Stimulated activated CD8-positive, alpha-beta memory T cell treated with anti-CD3 and anti-CD28 coated beads, Interleukin-4, amount 100 ng/mL, for 4 hours (primary cell): Measurements from ENCODE around the gene MACROD2.

Experiments used
- DNase-seq, 2 donors: peaks; one replicate each; pipeline ENCODE4 v3.0.0-alpha.2; 2020; ENCODE audit warnings: low read depth in 2 of 2, low spot score in 1 of 2

Gene MACROD2

DNA sequence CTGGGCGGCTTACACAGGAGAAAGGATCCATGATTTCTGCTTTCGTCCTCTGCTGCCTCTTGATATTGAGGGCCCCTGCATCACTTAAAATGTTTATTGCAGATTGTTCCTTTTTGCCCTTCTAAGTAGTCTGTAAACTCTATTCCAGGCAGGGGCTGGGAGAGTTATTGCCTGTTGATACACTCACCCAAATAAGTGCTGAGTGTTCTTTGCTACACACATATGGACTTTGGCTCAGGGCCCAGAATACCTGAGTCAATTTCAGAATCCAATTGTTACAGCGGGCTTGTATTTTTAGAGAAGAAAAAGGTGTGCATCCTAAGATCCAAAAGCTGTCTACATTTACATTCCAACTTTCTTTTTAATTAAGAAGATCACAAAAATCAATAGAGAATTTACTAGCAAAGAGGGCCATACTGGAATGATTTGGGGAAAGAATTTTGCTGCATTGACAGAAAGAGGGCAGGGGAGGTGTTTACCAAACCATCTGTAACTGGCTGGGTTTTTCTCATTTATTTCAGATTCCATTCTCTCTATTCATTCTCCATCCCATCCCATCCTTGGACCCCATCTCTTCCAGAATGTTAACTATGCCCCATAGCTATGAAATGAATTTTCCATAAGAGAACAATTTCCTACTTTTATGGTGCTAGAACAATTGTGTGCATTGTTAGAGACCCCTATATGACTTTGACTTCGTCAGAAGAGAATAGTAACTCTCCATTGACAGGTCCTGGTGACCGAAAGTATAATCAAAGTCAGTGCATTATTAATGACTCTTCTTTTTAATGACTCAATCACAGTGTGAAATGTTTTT, 1302.0 kb downstream of the MACROD2 start:
- no peak for DNase-seq

DNA sequence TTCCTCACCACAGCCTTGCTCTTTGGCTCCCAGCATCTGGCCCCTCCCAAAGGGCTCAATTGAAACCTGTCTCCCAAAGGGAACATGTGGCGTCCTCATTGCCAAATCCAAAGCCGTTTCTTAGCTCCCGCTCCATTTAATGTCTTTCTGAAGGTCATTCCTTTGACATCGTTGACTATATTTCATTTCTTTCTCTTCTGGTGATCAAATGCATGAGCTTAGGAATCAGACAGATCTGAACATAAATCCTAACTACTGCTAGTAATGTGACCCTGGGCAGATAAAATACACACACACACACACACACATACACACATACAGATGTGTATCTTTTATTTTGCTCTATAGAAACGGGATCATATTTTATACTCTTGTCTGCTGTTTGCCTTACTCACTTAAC, 1306.8 kb downstream of the MACROD2 start:
- DNase-seq, result no peak

DNA sequence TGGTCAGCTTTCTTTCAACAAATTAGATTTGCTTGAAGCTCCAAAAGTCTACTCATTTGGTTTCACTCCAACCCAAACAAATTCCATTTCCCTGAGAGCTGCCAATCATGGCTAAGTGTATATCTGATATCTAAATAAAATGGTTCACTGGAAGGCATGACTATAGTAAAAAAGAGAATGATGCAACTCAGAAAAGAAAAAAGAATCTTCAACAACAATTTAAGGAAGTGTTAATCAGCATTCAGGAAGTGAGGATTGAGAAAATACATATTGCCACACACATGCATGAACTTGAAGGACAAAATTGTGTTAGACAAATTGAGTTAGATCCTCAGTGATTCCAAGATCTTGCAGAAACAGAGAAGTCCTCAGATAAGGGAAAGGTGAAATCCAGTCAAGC, 1315.0 kb downstream of the MACROD2 start:
- DNase-seq, result no peak

DNA sequence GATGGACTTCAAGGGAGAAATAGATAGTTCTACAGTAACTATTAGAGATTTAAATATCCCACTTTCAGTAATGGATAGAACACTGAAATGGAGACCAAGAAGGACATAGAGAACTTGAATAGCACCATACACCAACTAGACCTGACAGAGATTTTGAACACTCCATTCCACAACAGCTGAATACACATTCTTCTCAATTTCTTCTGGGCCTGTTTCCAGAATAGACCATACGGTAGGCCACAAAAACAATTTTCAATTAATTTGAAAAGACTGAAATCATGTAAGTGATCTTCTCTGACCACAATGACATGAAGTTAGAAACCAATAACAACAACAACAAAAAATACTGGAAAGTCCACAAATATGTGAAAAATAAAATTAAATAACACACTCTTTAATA, 1321.2 kb downstream of the MACROD2 start:
- no peak for DNase-seq

DNA sequence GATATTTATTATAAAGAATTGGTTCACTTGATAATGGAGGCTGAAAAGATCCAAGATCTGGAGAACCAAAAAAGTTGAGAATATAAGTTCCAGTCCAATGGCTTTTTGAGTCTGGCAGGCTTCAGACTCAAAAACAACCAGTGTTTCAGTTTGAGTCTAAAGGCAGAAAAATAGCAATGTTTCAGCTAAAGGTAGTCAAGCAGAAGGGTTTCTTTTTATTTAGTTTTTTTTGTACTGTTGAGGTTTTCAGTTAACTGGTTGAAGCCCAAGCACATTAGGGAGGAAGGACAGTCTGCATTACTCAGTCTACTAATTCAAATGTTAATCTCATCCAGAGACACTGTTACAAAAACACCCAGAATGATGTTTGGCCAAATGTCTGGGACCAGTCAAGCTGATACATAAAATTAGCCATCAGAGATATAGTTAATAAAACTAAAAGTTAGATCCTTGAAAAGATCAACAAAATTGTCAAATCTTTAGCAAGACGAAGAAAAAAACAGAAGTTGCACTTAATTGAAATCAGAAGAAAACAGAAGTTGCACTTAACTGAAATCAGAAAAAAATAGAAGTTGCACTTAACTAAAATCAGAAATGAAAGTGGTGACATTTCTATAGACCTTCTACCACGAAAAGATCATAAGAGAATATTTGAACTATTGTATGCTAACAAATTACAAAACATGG, 1322.4 kb downstream of the MACROD2 start:
- no peak for DNase-seq

DNA sequence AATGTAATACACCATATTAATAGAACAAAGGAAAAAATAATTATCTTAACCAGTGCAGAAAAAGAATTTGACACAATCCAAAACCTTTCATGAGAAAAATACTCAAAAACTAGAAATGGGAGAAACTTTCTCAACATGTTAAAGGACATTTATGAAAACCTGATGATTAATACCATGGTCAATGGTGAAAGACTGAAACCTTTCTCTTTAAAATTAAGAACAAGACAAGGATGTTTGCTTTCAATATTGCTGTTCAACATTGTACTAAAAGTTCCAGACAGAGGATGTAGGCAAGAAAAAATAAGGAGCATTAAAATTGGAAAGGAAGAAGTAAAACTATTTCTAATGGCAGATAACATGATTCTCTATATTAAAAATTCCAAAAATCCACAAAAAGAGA, 1323.4 kb downstream of the MACROD2 start:
- no peak for DNase-seq

DNA sequence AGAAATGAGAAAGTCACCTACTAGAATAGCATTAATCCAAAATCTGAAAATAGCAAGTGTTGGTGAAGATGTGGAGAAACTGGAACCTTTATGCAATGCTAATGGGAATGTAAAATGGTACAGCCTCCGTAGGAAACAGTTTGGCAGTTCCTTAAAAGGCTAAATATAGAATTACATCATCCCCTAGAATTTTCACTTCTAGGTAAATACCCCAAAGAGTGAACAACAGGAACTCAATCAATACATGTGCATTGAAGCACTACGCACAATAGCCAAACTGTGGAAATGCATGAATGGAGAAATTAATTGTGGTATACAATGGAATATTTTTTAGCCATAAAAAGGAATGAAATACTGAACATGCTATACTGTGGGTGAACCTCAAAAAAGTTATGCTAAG, 1324.1 kb downstream of the MACROD2 start:
- no peak for DNase-seq

DNA sequence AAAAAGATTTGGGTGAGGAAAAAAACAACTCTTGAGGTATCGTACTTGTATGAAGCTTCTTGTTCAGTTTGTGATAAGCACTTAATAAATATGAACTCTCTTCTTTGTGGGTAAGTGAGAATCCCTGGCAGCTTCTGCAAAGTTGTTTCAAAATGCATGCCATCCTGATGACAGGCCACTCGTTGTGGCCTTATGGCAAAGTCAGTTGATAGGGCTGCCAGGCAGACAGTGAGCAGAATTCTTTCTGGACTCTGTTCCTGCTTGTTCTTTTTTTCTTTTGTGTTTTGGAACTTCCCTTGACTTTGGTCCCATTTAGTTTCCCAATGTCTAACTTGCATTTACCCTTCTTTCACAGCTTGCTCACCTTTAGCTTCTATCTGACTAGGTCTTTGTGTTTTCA, 1325.6 kb downstream of the MACROD2 start:
- DNase-seq, result no peak

DNA sequence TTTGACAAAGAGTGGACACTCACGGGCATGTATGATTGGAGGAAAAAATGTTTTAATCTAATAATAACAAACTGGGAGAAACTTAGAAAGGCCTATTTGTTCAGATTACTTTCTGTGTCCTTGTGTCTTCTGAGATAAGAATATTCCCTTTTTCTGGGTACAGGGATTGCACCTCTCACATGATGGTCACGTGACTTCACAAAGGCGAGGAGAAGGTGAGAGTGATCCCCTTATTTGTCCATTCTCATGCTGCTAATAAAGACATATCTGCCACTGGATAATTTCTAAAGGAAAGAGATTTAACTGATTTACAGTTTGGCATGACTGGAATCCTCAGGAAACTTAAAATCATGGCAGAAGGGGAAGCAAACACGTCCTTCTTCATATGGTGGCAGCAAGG, 1331.8 kb downstream of the MACROD2 start:
- DNase-seq, result no peak

DNA sequence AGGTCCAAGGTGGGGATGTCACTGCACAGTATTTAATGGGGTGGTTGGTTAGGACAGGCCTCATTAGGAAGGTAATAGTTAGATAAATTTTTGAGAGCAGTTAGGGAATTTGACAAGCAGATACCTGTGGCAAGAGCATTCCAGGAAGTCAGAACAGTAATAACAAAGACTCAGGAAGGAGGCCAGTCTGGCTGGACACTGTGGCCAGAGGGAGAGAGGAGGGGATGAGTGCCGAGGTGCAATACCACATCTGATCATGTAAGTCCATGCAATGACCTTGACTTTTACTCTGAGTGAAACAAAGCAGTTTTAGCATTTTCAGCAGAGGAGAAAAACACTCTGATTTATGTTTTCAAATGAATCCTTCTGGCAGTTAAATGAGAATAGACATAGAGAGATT, 1332.8 kb downstream of the MACROD2 start:
- DNase-seq, result no peak

DNA sequence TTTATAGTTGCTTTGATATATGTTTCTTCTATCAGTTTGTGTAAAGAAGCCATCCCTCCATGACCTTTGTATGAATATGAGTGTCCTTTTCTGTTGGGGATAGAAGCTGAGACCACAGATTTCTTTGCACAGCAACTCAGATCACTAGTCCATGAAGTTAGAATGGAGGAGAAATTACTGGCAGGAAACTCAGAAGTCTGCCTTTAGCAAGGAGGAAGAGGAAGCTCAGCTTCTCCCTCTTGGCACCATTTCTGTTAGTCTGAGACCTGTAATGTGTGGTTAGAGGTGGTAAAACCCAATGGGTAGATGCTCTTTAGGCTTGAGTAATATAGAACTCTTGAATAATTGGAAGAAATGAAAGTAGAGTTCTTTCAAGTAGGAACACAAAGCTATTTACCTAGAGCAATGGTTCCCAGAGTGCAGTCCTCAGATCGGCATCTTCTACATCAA, 1337.4 kb downstream of the MACROD2 start:
- no peak for DNase-seq

DNA sequence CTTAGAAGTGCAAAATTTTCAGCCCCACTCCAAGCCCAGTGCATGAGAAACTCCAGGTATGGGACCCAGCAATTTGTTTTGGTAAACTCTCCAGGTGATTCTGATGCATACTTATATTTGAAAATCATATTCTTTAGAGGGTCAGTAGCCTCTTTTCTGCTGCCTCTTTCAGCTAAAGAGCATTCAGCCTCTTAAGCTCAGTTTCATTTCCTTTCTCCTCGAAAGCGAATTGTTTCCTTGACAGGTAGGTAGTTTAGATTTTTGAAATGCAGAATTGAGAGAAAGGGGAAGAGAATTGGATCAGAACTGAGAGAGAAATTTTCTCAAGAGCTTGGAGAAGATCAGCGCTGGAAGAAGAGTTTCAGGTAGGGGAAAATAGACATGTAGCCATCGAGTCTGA, 1337.9 kb downstream of the MACROD2 start:
- DNase-seq, result no peak

DNA sequence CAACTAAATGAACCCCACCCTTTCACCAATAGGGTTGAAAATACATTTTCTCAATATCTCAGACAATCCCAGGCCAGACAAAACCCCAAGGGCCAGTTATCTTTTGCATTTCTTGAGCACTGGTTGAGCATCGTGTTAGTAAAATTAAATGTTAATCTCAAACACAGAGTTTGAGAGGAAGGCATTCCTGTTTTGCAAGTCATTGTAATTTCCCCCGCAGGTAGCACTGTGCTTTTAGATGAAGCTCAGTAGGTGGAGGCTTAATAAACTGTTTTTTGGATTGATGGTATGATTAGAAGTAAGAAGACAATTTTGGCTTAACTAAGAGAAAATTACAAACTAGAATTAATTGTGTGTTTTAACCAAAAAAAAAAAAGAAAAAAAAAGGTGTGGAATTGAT, 1340.7 kb downstream of the MACROD2 start:
- DNase-seq, result no peak

DNA sequence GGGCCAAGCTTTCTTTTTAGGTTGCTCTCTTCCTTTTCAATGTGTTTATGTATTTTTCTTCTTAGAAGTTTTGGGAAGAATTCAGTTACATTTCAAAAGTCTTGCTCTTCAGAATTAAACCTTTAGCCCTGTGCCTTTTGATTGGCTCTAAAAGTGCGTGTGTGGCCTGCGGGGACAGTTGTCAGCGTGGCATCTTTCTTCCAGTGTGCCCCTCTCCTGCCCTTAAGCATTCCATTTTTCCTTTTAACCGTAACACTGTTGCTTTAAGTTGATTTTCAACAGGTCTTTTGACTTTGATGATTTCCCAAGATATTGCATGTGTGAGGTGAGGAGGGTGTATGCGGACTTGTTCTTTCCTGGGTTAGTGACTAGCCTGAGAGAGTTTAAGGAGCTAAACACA, 1341.2 kb downstream of the MACROD2 start:
- no peak for DNase-seq

DNA sequence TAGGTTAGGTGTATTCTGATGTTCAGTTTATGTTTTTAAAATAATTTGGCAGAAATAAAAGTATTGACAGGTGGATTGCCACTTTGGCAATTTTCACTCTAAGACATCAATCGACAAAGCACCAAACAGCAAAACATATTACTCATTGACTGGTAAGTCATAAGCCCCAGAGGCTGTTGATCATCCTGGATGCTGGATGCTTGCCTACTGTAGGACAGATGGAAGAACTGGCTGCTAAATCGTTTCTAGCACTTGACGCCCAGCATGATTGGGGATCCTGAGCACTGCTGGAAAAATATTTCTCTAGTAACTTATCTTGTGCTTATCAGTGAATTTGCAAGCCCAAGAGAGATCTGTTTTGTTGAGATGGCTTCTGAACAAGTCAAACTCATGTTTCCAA, 1343.9 kb downstream of the MACROD2 start:
- no peak for DNase-seq

DNA sequence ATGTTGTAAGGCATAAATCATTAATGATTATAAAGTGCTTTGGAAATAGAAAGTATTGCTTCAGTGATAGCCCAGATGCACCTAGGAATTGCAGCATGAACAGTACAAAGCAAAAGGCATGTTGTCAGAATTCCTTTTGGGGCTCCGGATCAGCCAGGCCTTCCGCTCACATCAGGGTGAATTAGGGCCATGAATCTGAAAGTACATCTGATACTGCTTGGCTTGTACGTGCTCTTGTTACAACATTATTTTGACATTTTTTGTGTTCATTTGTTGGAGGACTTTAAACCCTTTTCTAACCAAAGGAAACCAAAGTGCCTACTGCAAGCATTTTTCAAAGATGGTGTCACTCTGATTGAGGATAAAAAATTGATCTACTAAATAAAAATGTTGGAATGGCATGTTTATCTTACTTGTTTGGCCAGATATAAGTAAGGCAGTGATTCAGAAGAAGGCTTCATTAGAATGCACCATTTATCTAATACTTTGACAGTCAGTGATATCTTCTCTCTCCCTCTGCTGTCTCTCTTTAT, 1347.7 kb downstream of the MACROD2 start:
- no peak for DNase-seq

DNA sequence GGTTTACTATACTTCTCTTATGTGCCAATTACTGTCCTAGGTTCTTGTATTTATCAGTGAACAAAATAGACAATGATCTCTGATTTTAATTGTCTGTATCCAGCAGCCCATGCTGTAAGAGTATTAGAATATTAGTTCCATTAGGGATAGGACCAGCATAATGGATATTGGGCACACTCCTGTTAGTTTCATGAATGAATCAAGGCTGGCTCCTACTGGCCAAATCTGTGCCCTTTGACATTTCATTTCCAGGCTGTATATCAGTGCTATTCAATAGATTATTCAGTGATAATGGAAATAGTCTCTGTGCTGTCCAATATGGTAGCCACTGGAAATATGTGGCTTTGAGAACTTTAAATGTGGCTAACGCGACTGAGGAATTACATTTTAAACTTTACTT, 1350.0 kb downstream of the MACROD2 start:
- no peak for DNase-seq

DNA sequence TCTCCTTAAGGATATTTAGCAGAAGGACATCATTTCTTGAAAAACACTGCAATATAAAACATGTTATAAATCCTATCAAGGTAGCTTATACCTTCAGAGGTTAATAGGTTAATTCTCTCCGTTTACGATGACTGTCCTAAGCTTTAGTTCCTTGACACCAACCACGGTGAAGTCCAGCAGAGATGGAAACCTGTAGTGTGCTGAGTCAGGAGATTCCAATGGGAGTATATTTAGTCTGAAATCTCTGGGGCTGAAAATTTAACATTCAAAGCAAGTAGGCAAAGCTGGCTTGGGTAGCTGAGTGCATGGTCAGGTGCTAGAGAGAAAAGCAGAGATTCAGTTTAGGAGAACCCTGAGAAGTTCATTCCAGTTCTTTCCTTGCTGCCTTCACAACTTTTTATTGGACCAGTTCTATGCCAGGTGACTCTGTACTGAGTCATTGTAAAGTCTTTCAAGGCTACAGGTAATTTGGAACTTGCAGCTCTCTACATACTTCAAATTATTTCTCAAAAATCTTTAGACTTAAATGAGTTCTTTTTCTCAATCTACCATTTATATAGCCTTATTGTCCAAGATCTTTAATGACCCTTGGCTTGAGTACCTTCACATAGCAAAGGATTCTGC, 1351.5 kb downstream of the MACROD2 start:
- no peak for DNase-seq

DNA sequence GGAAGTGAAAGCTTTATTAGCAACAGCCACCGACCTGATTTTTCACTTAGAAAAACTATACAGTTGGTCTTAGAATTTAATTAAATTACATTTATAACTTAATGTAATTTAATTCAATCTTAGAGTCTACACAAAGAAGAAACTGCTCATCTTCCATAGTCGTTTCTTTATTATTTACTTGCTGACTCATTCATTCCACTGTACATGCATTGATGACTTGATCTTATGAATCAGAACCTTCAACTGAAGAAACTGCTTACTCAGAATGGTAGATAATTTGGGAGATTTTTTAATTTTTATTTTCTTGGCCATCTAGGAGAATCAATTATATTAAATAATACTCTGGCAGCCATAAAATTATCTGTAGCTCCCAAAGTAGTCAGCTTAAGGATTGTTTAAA, 1363.7 kb downstream of the MACROD2 start:
- DNase-seq, result no peak

DNA sequence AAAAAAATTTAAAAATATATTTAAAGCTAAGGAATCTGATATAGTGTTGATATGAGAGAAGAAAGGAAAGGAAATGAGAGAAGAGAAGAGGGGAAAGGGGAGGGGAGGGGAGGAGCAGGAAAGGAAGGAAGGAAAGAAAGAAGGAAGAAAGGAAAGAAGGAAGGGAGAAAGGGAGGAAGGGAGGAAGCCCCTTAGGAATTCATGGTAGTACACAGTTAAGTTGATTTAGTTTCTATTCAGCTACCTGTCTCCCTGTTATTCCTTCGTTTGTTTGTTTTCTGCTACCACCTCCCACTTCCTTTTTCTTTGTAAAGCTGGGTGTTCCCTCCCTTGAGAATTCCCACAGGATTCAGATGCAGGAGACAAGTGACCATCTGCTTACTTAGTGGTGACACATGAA, 1367.5 kb downstream of the MACROD2 start:
- DNase-seq, result no peak

DNA sequence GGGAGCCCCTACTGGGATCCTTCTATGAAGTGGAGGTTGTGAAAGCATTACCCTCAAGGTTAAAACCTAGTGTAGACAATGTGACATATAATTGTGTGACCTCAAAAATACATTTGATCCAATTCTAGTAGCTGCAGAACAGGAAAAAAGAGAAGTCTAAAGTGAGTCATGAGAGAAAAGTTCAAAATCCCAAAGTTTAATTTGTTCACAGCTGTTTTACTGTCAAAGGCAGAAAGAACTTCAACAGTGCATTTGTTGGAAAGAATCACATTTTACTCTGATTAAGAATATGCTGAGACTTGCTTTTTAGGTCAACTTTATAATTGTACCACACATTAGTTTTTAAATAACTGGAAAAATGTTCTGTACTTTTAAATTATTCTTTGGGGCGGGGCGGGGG, 1369.5 kb downstream of the MACROD2 start:
- DNase-seq, result no peak

DNA sequence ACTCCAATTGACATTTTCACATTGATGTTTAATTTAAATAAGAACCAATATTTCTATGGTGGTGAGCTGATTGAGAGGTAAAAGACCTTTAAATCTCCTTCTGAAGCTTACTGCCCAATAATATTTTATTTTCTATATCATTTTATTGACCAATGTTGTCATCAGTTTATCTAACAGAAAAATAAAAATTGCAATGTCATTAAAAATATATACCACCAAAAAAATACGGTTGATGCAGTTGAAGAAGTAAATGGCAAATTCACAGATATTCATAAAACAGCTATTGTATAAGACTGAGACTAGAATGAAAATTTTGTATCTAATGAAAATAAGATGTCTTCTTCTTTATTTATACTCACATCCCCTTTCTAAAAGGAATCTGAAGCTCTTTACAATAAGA, 1375.1 kb downstream of the MACROD2 start:
- DNase-seq, result no peak
